Activated naive CD8-positive, alpha-beta T cell treated with anti-CD3 and anti-CD28 coated beads, Interleukin-2, amount 50 U/mL, for 24 hours (primary cell): ENCODE measurements around the gene ZSCAN31.
"Not testable (repeated sequence)": the region's sequence is repeated elsewhere in the genome, so short reads cannot be mapped to it uniquely, and the experiment has no call there.

Source experiments
- ATAC-seq: fragments of 150-1000 bp; cut with Tn5 transposase; one replicate; pipeline ENCODE4 v1.10.0; 2021
- DNase-seq: peaks from one replicate; pipeline ENCODE4 v3.0.0; 2021
- H3K27ac Mint-ChIP-seq: one replicate; pipeline ENCODE4 v1.8.0; 2021; ENCODE audit warnings: mild to moderate bottlenecking, mixed read lengths
- H3K27me3 Mint-ChIP-seq: one replicate; pipeline ENCODE4 v1.8.0; 2021; ENCODE audit warnings: mixed read lengths
- H3K36me3 Mint-ChIP-seq: one replicate; pipeline ENCODE4 v1.8.0; 2021; ENCODE audit warnings: low read depth, mixed read lengths
- H3K4me1 Mint-ChIP-seq: one replicate; pipeline ENCODE4 v1.8.0; 2021; ENCODE audit warnings: mixed read lengths
- H3K4me3 Mint-ChIP-seq: one replicate; pipeline ENCODE4 v1.8.0; 2021; ENCODE audit warnings: mild to moderate bottlenecking, moderate library complexity, mixed read lengths
- H3K9me3 Mint-ChIP-seq: one replicate; pipeline ENCODE4 v1.8.0; 2021; ENCODE audit warnings: mixed read lengths

Gene ZSCAN31

DNA sequence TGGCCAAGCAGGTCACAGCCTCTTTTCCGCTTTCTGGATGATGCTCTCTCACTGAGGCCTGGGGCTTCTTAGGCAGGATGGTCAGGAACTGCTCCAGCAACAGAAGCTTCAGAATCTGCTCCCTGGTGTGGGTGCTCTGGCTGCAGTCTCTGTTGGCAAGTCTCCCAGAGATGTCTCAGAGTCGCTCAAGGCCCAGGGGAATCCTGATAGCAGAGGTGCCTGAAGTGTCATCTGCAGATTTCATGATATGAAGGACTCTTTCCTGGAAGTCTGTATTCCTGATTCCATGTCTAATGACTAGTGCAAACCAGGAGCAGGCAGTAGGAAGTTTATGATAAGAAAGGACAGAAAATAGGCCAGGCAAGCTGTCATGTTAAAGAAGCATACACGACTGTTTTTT lies 20.3 kb downstream of the ZSCAN31 start:
- ATAC-seq (no peak), DNase-seq (no peak)
- H3K27ac Mint-ChIP-seq = no peak overlapping the region
- no peaks in the 10 kb centered on the region for H3K4me1 Mint-ChIP-seq
- peaks cover 16% of the 10 kb centered on the region for H3K27me3 Mint-ChIP-seq
- H3K9me3 Mint-ChIP-seq = no peaks in the 10 kb centered on the region
- no peaks in the 10 kb centered on the region for H3K36me3 Mint-ChIP-seq
- H3K4me3 Mint-ChIP-seq = no peak overlapping the region

DNA sequence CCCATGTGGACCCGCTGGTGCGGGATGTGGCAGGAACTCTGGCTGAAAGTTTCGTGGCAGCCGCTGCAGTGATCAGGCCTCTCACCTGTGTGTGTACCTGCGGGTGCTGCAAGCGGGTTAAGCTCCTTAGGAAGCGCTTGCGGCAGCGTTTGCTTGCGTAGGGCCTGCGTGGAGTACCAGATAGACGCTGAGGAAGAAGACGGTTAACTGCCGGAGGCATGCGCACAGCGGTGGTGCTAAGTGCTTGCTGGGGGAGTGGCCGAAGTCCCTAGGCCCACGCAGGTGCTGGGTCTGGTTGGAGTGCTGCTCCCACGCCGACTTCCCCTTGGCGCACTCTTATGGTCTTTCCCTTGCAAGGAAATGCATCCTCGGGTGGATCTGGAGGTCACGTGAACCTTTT lies 23.0 kb downstream of the ZSCAN31 start:
- no peak for DNase-seq
- Mint-ChIP-seq H3K27me3 (peaks cover 18% of the 10 kb centered on the region), H3K4me3 (no peak overlapping the region), H3K36me3 (no peaks in the 10 kb centered on the region), H3K27ac (no peak overlapping the region), H3K9me3 (no peaks in the 10 kb centered on the region), H3K4me1 (no peaks in the 10 kb centered on the region)
- ATAC-seq = no peak

DNA sequence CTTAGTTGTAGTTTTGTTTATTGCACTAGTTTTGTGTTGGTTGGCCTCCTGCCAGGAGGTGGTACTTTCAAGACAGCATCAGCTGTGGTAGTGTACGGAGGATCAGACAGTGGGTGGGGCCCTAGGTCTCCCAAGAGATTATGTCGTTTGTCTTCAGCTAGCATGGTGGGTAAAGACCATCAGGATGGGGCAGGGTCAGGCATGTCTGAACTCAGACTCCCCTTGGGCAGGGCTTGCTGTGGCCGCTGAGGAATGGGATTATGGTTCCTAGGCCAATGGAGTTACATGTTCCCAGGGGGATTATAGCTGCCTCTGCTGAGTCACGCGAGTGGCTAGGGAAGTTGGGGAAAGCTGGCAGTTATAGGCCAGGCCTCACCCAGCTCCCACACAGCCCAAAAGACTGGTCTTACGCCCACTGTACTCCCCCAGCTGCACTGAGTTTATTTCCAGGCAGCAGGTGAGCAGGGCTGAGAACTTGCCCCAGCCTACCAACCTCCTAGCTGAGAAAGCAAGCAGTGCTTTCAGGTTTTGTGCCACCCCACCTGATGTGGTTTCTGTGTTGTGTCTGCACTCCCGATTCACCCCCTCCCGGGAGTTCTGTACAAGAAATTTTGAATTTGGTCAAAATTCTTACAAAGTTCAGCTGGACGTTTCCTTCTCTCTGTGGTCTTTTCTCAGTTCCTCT lies 24.7 kb downstream of the ZSCAN31 start:
- DNase-seq = no peak
- peaks cover 15% of the 10 kb centered on the region for H3K27me3 Mint-ChIP-seq
- H3K27ac Mint-ChIP-seq = no peak overlapping the region

DNA sequence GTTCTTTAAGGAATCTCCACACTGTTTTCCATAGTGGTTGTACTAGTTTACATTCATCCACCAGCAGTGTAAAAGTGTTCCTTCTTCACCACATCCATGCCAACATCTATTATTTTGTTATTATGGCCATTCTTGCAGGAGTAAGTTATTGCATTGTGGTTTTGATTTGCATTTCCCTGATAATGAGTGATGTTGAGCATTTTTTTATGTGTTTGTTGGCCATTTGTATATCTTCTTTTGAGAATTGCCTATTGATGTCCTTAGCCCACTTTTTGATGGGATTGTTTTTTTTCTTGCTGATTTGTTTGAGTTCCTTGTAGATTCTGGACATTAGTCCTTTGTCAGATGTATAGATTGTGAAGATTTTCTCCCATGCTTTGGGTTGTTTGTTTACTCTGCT lies 29.6 kb downstream of the ZSCAN31 start:
- H3K27ac Mint-ChIP-seq, H3K9me3 Mint-ChIP-seq, ATAC-seq, H3K27me3 Mint-ChIP-seq, DNase-seq, H3K36me3 Mint-ChIP-seq, H3K4me3 Mint-ChIP-seq: not testable (repeated sequence)
- peaks cover 19% of the 10 kb centered on the region for H3K4me1 Mint-ChIP-seq

More for the DNA sequence above, 24.7 kb downstream of the ZSCAN31 start:
- no peak overlapping the region for H3K4me3 Mint-ChIP-seq
- H3K36me3 Mint-ChIP-seq = no peaks in the 10 kb centered on the region
- no peaks in the 10 kb centered on the region for H3K4me1 Mint-ChIP-seq
- H3K9me3 Mint-ChIP-seq = peaks cover 8% of the 10 kb centered on the region
- ATAC-seq = no peak

DNA sequence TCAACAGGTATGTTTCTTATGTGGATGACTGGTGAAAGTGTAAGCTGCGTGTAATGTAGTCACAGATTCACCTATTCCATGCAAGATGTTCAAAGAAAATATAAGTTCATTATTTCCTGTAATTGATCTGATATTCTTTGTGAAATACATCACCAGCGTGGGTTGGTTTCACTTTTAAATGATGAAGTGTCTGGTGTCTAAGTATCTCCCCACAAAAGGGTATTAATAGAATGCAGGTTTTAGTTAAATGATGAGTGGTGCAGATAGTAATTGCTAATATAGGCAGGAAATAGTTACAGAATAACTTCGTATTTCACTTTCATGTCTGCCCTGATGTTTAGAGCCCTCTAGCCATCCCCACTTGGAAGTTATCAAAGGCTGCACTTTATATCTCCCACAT lies 32.4 kb downstream of the ZSCAN31 start:
- no peak overlapping the region for H3K4me3 Mint-ChIP-seq
- peak overlapping the region; percentile 24 for H3K27ac Mint-ChIP-seq
- peaks cover 2% of the 10 kb centered on the region for H3K27me3 Mint-ChIP-seq
- H3K4me1 Mint-ChIP-seq = peaks cover 19% of the 10 kb centered on the region
- peak; percentile 76 for ATAC-seq
- DNase-seq = no peak
- peaks cover 4% of the 10 kb centered on the region for H3K36me3 Mint-ChIP-seq
- peaks cover 9% of the 10 kb centered on the region for H3K9me3 Mint-ChIP-seq

DNA sequence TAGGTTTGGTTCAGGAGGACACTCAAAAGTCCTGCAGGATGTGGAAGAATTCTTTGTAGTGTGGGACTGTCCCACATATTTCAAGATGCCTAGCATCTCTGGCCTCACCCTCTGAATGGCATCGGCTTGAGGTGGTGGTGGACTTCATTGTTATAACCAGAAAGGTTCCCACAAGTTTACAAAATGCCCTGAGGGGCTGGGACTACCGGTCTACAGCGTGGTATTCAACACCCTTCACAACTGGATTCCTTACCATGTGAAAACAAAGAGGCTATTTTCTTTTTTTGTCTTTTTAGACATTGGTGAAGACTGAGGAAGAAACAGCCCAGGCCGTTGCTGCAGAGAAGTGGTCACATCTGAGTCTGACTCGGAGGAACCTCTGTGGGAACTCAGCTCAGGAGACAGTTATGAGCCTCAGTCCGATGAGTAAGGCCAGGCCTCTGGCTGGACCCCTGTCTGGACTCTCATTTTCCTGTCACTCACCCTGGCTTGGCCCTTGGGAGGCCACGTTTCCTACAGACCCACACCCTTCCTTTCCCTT lies 39.4 kb downstream of the ZSCAN31 start:
- Mint-ChIP-seq H3K4me3 (no peak overlapping the region), H3K36me3 (peaks cover under 1% of the 10 kb centered on the region), H3K9me3 (no peaks in the 10 kb centered on the region), H3K27ac (no peak overlapping the region), H3K4me1 (no peaks in the 10 kb centered on the region), H3K27me3 (no peaks in the 10 kb centered on the region)
- DNase-seq (no peak), ATAC-seq (no peak)

DNA sequence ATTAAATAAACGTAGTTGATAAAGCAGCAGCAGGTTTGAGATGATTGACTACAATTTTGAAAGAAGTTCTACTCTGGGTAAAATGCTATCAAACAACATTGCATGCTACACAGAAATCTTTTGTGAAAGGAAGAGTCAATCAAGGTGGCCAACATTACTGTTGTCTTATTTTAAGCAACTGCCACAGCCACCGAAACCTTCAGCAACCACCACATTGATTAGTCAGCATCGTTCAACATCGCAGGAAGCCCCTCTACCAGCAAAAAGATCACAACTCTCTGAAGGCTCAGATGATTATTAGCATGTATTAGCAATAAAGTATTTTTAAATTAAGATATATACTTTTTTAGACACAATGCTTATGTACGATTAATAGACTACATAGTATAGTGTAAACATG lies 40.6 kb downstream of the ZSCAN31 start:
- Mint-ChIP-seq H3K9me3 (no peaks in the 10 kb centered on the region), H3K4me3 (no peak overlapping the region), H3K36me3 (peaks cover 2% of the 10 kb centered on the region), H3K27ac (no peak overlapping the region), H3K4me1 (no peaks in the 10 kb centered on the region), H3K27me3 (no peaks in the 10 kb centered on the region)
- ATAC-seq (no peak), DNase-seq (no peak)

DNA sequence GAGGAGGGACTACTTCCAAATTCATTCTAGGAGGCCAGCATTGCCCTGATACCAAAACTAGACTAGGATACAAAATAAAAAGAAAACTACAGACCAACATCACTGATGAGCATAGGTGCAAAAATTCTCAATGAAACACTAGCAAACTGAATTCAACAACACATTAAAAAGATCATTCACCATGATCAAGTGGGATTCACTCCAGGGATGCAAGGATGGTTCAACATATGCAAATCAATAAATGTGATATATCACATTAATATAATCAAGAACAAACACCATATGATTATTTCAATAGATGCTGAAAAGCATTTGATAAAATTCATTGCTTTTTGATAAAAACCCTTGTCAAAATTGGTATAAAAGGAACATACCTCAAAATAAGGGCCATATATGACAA lies 44.4 kb downstream of the ZSCAN31 start:
- peaks cover under 1% of the 10 kb centered on the region for H3K27me3 Mint-ChIP-seq
- H3K4me1 Mint-ChIP-seq = no peaks in the 10 kb centered on the region
- DNase-seq (no peak), ATAC-seq (no peak)
- no peaks in the 10 kb centered on the region for H3K9me3 Mint-ChIP-seq
- no peak overlapping the region for H3K4me3 Mint-ChIP-seq
- peaks cover 14% of the 10 kb centered on the region for H3K36me3 Mint-ChIP-seq
- no peak overlapping the region for H3K27ac Mint-ChIP-seq

DNA sequence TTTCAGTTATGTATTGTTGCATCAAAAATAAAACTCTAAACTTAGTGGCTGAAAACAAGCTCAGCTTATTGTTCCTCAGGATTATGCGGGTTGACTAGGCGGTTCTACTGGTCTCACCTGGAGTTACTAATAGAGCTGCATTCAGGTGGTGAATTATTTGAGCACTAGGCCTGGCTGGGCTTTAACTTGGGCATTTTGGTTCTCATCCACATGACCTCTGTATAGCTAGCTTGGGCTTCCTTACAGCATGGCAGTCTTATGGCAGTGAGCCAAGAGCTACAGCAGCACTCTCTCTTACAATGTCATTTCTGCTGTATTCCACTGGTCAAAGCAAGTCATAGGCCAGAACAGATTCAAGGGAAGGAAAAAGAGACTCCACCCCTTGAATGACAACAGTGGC lies 53.0 kb downstream of the ZSCAN31 start:
- H3K27ac Mint-ChIP-seq = no peak overlapping the region
- H3K4me1 Mint-ChIP-seq = peaks cover 13% of the 10 kb centered on the region
- H3K4me3 Mint-ChIP-seq = no peak overlapping the region
- peaks cover 3% of the 10 kb centered on the region for H3K9me3 Mint-ChIP-seq
- H3K27me3 Mint-ChIP-seq = peaks cover 15% of the 10 kb centered on the region
- no peak for ATAC-seq
- peaks cover 18% of the 10 kb centered on the region for H3K36me3 Mint-ChIP-seq
- no peak for DNase-seq

DNA sequence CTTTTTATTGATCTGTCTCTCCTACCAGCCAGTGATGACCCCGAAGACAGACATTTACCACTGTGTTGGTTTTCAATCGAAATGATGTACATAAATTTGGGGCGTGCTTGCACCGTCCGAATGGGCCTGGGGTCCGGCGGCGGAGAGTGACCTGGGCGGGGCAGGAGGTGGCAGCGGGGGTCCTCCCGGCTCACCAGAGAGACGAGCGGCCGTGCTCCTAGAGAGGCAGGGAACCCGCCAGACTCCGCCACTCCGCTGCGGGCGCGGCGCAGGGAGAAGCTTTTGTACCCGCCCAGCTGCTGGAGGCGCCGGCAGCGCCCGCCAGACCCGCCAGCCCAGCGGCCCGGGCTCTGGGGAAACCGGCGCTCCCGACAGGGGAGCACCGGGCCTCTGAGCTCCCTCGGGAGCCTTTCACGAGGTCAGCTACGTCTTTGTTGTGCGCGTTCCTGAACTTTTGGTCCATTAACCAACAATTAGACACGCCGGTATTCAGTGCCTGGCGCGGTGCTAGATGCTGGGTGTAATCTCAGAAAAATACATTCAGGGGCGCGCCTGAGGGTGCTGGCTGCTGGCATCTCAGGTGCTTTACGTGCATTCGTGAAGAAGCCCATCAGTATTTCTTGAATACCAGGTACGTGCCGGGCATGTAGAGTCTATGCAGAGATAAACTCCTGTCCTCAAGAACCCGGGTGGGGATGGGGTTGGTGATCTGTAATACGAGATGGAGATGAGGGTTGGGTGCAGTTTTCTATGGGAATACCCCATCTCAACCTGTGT lies 54.5 kb downstream of the ZSCAN31 start, which contains the start of gene PGBD1:
Gene PGBD1, plus strand, starts transcription at position 285 of the 777 bp plus-strand sequence. CDS start 2,242 bp downstream, outside the sequence.
- peaks cover 3% of the 10 kb centered on the region for H3K9me3 Mint-ChIP-seq
- DNase-seq = peak; percentile 71
- peaks cover 13% of the 10 kb centered on the region for H3K4me1 Mint-ChIP-seq
- H3K36me3 Mint-ChIP-seq = peaks cover 12% of the 10 kb centered on the region
- peak; percentile 92 for ATAC-seq
- H3K27ac Mint-ChIP-seq = no peak within 1 kb of the TSS
- peaks cover 14% of the 10 kb centered on the region for H3K27me3 Mint-ChIP-seq
- peak within 1 kb of the TSS; percentile 82 for H3K4me3 Mint-ChIP-seq

DNA sequence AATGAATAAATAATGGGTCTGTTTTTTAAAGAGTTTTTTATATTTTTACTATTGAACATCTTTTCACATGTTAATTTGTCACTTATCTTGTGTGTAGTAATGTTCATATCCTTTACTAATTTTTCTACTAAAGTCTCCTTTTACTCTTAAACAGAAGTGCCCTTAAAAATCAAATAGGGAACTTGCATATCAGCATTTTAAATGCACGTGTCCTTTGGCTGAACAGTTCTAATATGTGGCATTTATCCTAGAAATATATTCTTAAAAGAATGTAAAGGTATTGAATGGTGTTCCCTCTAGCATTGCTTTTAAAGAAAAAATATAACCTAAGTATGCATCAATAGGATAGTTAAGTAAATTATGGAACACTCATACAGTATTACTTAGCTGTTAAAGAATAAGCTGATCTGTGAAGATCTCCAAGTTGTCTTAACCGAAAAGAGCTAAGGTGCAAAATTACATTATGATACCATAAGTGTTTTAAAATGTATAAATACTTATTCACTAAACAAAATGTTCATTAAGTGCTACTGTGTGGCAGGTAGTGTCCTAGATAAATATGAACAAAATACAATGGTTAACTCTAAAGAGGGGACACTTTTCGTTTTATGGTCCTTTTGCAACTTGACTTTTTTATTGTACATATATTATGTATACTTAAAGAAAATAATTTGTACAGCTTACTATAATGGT lies 55.2 kb downstream of the ZSCAN31 start:
- H3K4me1 Mint-ChIP-seq = peaks cover 13% of the 10 kb centered on the region
- no peak for ATAC-seq
- peaks cover 3% of the 10 kb centered on the region for H3K9me3 Mint-ChIP-seq
- peak overlapping the region; percentile 82 for H3K4me3 Mint-ChIP-seq
- peaks cover 16% of the 10 kb centered on the region for H3K36me3 Mint-ChIP-seq
- no peak for DNase-seq
- no peak overlapping the region for H3K27ac Mint-ChIP-seq
- peaks cover 13% of the 10 kb centered on the region for H3K27me3 Mint-ChIP-seq

DNA sequence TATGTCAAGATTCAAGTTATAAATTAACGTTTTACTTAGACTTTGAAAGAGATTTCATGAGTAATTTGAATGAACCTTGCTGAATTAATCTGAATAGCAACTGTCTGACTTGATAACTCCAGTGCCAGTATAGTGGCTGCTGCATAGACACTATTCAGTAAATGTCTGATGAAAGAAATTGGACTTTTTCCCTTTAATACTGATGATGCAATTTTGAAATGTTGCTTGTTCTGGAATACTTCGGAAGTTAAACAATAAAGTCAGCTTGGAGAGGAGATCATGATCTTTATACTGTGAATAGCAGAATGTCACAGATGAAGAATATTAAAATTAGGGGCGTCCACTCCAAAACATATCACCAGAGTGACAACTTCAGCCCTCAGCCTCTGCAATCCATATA lies 58.2 kb downstream of the ZSCAN31 start:
- no peak overlapping the region for H3K4me3 Mint-ChIP-seq
- no peak overlapping the region for H3K27ac Mint-ChIP-seq
- H3K9me3 Mint-ChIP-seq = no peaks in the 10 kb centered on the region
- DNase-seq = no peak
- H3K36me3 Mint-ChIP-seq = peaks cover 29% of the 10 kb centered on the region
- H3K4me1 Mint-ChIP-seq = peaks cover 16% of the 10 kb centered on the region
- peaks cover 10% of the 10 kb centered on the region for H3K27me3 Mint-ChIP-seq
- ATAC-seq = no peak

DNA sequence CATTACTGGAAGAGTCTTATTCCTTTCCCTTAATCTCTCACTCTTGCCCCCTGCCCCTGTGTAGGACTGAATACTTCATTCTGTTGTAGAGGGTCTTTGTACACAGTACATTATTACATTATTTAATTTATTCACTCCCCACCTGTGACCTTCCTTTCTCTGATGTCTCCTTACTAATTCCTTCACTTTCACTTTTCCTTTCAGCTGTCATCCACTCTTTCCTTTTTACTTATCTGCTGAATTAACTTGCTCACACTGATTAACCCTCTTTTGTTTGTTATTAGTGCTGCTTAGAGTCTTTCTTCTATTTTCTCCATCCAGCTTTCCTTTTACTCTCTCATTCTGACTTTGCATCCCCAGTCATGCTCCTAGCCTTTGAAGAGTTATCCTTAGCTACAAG lies 61.1 kb downstream of the ZSCAN31 start:
- Mint-ChIP-seq H3K9me3 (no peaks in the 10 kb centered on the region), H3K27ac (peak overlapping the region; percentile 10), H3K36me3 (peaks cover 34% of the 10 kb centered on the region), H3K4me3 (no peak overlapping the region), H3K27me3 (peaks cover under 1% of the 10 kb centered on the region), H3K4me1 (peaks cover 6% of the 10 kb centered on the region)
- DNase-seq (no peak), ATAC-seq (no peak)
